SHP77 (cell line): ENCODE measurements around the gene TMEM260.

Source experiments
- DNase-seq, 2 experiments: peaks; one replicate each; lab custom pipeline; 2025; lab: John Stamatoyannopoulos, UW

Gene TMEM260

GRCh38 chr14:56579345-56580220 is at the start of gene TMEM260:
Gene TMEM260, plus strand, starts transcription at chr14:56579798. Its CDS starts 117 bp downstream, at chr14:56579915.
- DNase-seq, result peak; percentile 82 to 85

GRCh38 chr14:56532546-56532945 is 47.1 kb upstream of the TMEM260 start:
- DNase-seq, result no peak

- no peak for DNase-seq
Observed at GRCh38 chr14:56534656-56535055, 44.9 kb upstream of the TMEM260 start.

DNA sequence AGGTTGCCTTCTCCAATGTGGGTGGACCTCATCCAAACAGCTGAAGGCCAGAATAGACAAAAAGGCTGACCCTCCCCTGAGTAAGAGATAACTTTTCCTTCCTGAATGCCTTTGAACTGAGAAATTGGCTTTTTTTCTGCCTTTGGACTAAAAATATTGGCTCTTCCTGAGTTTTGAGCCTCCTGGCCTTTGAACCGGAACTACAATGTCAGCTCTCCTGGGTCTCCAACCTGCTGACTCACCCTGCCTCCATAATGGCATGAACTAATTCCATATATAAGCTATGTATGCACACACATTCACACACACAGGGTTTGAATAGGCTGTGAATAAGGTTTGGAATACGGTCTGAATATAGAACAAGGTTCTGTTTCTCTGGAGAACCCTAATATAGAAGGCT is 39.7 kb upstream of the TMEM260 start:
- DNase-seq, result no peak

- DNase-seq, result no peak
Observed at GRCh38 chr14:56543436-56543835, 36.2 kb upstream of the TMEM260 start.

DNA sequence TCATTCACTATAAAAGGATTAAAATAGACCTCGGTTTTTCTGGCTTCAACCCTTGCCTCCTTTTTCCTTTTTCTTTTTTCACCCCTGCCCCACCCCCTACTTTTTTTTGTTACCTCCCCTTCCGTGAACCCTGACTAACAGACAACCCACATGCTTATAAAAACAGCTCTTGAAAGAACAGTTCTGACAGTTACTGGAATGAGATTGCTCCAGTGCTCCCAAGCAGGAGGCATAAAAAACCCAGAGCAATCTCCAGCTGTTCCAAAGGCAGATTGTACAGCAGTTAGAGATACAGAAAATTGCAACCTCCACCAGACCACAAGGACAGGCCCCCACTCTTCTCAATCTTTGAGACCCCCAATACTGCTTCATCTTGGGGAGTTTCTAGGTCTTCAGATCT is 29.9 kb upstream of the TMEM260 start:
- no peak for DNase-seq

- DNase-seq, result no peak
Observed at GRCh38 chr14:56552615-56553014, 27.0 kb upstream of the TMEM260 start.

DNA sequence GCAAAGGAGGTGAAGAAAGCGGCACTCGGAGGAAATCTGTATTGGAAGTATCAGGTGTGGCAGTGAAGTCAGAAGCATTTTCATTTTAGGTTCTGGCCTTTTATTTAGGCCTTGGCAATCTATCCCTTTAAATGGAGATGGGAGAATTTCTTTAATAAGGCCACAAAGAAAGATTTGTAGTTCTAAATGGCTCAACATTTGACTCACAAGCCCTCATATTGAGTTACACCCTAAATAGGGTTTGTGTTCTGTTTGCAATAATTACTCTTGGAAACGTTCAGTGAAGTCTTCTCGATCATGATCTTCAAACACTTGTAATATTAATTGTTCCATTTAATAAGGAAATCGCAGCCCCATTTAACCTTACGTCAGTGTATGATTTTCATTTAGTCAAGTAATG is 25.3 kb upstream of the TMEM260 start:
- DNase-seq, result no peak

DNA sequence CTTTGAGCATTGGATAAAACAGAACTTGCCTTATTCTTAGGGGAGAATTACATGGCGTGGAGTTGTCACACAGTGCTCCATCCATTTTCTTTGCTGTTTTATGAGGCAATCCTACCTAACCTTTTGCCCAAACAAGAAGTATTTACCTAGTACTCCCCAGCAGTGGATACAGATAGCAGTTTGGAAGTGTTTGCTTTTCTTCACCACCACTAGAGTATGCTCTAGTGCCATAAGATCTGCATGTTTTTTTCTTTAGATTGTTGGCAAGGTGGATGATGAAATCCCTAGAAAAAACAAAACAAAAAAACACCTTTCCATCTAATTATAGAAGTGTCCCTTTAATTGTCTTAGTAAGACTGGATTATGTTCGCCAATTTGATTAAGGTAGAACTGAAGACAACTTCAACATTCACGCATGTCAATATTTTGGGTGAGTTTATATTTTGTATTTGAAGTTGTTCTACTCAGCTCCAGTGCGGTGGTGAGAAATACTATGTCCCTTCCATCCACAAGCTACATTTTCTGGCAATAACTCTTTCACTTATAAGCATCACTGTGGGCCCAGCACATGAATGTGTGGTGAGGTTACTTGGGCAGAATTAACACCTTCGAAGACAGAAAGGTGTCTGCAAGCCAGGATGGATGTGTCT is 23.6 kb upstream of the TMEM260 start:
- peak; percentile 15 to 44 for DNase-seq

GRCh38 chr14:56559182-56559581 is 20.4 kb upstream of the TMEM260 start:
- no peak for DNase-seq

GRCh38 chr14:56561606-56562005 is 18.0 kb upstream of the TMEM260 start:
- no peak for DNase-seq

DNA sequence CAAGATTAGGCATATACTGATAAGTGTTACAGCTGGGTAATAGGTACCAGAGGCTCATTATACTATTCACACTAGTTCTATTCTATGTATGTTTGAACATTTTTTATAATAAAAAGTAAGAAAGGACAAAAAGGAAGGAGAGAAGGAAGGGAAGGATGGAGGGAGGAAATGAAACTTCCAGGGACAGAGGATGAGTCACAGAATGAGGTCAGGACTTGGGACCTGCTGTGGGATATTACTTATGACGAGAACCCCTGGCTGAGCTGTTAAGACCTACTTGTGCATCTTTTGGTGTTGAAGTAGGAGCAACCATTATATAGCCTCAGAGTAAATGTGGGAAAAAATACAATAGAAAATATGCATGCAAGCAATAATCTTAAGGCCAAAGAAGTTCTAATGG is 16.7 kb upstream of the TMEM260 start:
- no peak for DNase-seq

DNA sequence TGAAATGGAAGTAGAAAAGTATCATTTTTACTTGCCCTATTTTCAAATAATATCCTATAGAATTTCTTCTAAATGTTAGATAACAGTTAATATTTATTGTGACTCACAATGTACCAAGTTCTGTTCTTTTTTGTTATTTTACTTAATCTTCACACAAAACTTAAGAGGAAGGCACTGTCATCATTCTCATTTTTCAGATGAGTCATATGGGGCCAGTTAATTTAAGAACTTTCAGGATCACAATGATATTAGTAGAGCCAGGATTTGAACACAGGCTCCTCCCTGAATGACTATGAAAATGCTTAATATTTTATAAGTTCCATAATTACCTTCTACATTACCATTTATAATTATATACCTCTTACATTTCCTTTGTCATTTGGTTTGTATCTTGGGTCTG is 10.4 kb upstream of the TMEM260 start:
- DNase-seq, result no peak

- DNase-seq, result no peak
Observed at GRCh38 chr14:56570295-56570694, 9.3 kb upstream of the TMEM260 start.

GRCh38 chr14:56580221-56580711 is 668 bp downstream of the TMEM260 start:
- no peak for DNase-seq

GRCh38 chr14:56581041-56581727 is 1.6 kb downstream of the TMEM260 start:
- DNase-seq, result no peak

- DNase-seq, result peak; percentile 23 to 46
Observed at GRCh38 chr14:56585461-56586084, 6.0 kb downstream of the TMEM260 start.

GRCh38 chr14:56587701-56588100 is 8.1 kb downstream of the TMEM260 start:
- no peak for DNase-seq

GRCh38 chr14:56590535-56590960 is 10.9 kb downstream of the TMEM260 start:
- no peak for DNase-seq

GRCh38 chr14:56592746-56593544 is 13.3 kb downstream of the TMEM260 start:
- DNase-seq, result peak in 1 of 2 experiments; percentile 19

DNA sequence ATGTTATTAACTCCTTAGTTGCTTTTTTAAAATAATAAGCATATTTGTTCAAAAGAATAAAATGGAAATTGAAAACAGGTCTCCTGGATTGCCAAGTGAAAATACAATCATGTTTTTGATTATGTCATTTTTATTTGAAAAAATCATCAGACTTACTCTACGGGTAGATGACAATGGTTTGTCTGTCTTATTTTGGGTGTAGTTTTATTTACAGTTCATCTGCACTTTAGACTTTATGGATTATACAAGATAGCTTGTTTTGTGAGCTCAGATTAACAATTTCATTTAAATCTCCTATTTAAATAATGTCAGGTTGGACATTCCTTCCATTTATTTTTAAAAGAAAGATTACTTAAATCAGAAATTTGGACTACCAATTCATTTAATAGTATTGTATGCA is 14.8 kb downstream of the TMEM260 start:
- no peak for DNase-seq
